ENCODE data around the gene CYP4Z1. TPM values are rescaled to one million over a fixed set of nuclear protein-coding genes. Genes with fewer than 3 reads are reported as not detected.

CYP4Z1 gene
- total and polyA plus RNA-seq, 2 donors = 0.42 to 1.7 TPM

- H3K4me3 ChIP-seq (ENCODE audit: low read length in 2 of 2) = no peak overlapping the region
- H3K4me1 ChIP-seq (ENCODE audit: control insufficient read depth in 2 of 2, insufficient read depth in 2 of 2, low read length in 2 of 2) = no peaks in the 10 kb centered on the region
- WGBS = 92% methylated on average over 5 of the region's 5 CpGs
- H3K27ac ChIP-seq (ENCODE audit: low read depth in 1 of 2, low read length in 1 of 2) = no peak overlapping the region
- DNase-seq (ENCODE audit: low read depth in 6 of 9, low spot score in 9 of 9) = no peak
- H3K36me3 ChIP-seq (ENCODE audit: control insufficient read depth in 2 of 2, insufficient read depth in 2 of 2, low read length in 1 of 2) = no peaks in the 10 kb centered on the region
- no peaks in the 10 kb centered on the region for H3K9me3 ChIP-seq (ENCODE audit: control insufficient read depth in 2 of 2, insufficient read depth in 1 of 2, low read length in 1 of 2)
- H3K27me3 ChIP-seq (ENCODE audit: control insufficient read depth in 2 of 2, insufficient read depth in 1 of 2, low read length in 1 of 2) = no peaks in the 10 kb centered on the region
Measured at GRCh38 chr1:47161298-47162040, 94.4 kb downstream of the CYP4Z1 start.

- Histone ChIP-seq H3K36me3 (ENCODE audit: control insufficient read depth in 2 of 2, insufficient read depth in 2 of 2, low read length in 1 of 2) (no peaks in the 10 kb centered on the region), H3K27ac (ENCODE audit: low read depth in 1 of 2, low read length in 1 of 2) (no peak overlapping the region), H3K27me3 (ENCODE audit: control insufficient read depth in 2 of 2, insufficient read depth in 1 of 2, low read length in 1 of 2) (no peaks in the 10 kb centered on the region), H3K4me3 (ENCODE audit: low read length in 2 of 2) (no peak overlapping the region), H3K9me3 (ENCODE audit: control insufficient read depth in 2 of 2, insufficient read depth in 1 of 2, low read length in 1 of 2) (no peaks in the 10 kb centered on the region), H3K4me1 (ENCODE audit: control insufficient read depth in 2 of 2, insufficient read depth in 2 of 2, low read length in 2 of 2) (no peaks in the 10 kb centered on the region)
- no peak for DNase-seq (ENCODE audit: low read depth in 6 of 9, low spot score in 9 of 9)
Measured at GRCh38 chr1:47164552-47164951, 97.5 kb downstream of the CYP4Z1 start.

Other genes starting within 250 kb of the CYP4Z1 start
- gene CYP4A11, start 125.8 kb upstream of the CYP4Z1 start, total RNA-seq = not detected
- 0.05 TPM for gene CYP4A11, start 125.8 kb upstream of the CYP4Z1 start, polyA plus RNA-seq
- 0.38 TPM for gene CYP4X1, start 43.6 kb upstream of the CYP4Z1 start, total RNA-seq
- 2.1 TPM for gene CYP4X1, start 43.6 kb upstream of the CYP4Z1 start, polyA plus RNA-seq
- gene CYP4A22, start 70.2 kb downstream of the CYP4Z1 start, total RNA-seq = not detected
- 0.02 TPM for gene CYP4A22, start 70.2 kb downstream of the CYP4Z1 start, polyA plus RNA-seq
- gene PDZK1IP1, start 122.8 kb downstream of the CYP4Z1 start, total RNA-seq = 1.1 TPM
- 16.4 TPM for gene PDZK1IP1, start 122.8 kb downstream of the CYP4Z1 start, polyA plus RNA-seq
- 1.5 TPM for gene TAL1, start 165.0 kb downstream of the CYP4Z1 start, total RNA-seq
- 2.7 TPM for gene TAL1, start 165.0 kb downstream of the CYP4Z1 start, polyA plus RNA-seq
- 17.7 TPM for gene STIL, start 246.9 kb downstream of the CYP4Z1 start, total RNA-seq
- gene STIL, start 246.9 kb downstream of the CYP4Z1 start, polyA plus RNA-seq = 1.1 TPM

Data from thymus (tissue), 11 donors.